HG03045 (cell line): ENCODE measurements around the gene EEF1AKMT1.
"Not testable (repeated sequence)": the region's sequence is repeated elsewhere in the genome, so short reads cannot be mapped to it uniquely, and the experiment has no call there.

ENCODE experiments used
- ATAC-seq: cut with Tn5 transposase; IDR thresholded peaks from one replicate; pipeline ENCODE4 v1.9.1; 2021; ENCODE audit warnings: mild to moderate bottlenecking, moderate library complexity; ENCODE audit not compliant: unreplicated experiment

The EEF1AKMT1 gene

DNA sequence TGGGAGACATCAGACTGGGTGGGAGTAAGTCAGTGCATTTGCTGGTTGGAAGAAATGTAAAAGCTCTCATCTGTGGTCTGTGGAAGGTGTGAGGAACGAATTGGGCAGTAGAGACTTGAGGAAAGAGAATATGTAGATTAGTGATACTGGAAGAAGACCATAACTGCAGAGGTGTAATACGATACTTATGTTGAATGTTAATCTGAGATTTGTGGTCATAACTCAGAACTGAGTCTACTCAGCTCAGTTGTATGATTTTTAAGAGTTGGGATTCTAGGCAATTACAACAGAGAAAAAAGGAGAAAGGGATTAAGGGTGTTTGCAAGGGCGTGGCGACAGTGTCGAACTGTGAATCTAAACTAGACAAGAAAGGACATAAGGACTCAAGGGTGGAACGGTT is 73.5 kb downstream of the EEF1AKMT1 start:
- ATAC-seq: no peak

DNA sequence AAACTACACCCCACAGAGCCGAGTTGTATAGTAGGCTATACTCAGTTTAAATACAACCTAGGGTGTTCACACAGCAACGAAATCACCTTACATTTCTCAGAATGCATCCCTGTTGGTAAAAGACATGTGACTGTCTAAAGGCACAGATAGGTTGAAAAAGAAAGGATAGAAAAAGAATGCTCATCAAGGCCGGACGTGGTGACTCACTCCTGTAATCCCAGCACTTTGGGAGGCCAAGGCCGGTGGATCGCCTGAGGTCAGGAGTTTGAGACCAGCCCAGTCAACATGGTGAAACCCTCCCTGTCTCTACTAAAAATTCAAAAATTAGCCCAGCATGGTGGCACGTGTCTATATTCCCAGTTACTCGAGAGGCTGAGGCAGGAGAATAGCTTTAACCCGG is 74.0 kb downstream of the EEF1AKMT1 start:
- no peak for ATAC-seq

DNA sequence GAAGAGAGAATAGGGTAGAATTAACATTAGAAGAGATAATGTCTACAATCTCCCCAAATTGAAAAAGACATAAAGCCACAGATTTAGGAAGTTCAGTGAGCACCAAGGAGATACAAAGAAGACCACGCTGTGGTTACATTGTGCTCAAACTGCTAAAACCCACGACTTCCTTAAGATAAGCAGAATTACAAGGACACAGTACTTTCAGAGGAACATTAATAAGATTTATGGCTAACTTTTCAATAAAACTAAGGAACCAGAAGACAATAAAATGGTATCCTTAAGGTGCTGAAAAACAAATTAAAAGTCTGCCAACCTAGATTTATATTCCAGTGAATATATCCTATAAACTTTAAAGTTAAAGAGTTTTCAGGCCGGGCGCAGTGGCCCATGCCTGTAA is 77.7 kb downstream of the EEF1AKMT1 start:
- no peak for ATAC-seq

DNA sequence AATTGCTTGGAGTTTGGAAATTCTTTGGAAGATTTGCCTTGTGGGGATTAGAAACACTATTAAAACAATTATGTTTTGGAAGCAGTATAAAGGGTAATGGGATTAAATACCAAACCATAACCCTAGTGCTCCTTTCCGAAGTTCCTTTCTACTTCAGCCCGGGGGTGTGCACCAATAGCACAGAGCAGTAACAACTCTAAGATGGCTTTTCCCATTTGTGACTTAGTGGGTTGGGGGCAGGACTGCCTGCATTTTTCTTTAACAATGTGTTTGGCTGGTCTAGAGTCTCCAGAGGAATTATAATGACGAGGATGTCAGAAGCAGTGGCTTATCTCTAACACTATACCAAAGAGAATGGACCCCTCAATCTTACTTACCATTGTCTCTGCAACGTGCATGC is 82.1 kb downstream of the EEF1AKMT1 start:
- ATAC-seq: no peak

DNA sequence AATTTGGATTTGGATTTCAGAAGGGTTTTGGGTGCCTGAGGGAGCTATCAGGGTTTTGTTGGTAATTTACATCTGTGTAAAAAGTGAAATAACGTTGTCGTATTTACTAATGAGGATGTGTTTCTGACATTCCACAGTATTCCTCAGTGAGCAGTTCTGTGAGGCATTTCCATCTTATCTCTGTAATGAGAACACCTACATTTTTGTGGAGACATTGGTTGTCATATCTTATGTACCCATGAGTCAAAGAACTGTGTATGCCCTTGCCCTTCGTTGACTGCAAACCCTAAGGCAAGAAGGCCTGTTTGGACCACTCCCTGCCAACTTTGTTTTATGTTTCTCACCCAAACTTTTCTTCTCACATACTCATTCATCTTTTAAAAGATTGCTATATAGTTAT is 84.5 kb downstream of the EEF1AKMT1 start:
- no peak for ATAC-seq

DNA sequence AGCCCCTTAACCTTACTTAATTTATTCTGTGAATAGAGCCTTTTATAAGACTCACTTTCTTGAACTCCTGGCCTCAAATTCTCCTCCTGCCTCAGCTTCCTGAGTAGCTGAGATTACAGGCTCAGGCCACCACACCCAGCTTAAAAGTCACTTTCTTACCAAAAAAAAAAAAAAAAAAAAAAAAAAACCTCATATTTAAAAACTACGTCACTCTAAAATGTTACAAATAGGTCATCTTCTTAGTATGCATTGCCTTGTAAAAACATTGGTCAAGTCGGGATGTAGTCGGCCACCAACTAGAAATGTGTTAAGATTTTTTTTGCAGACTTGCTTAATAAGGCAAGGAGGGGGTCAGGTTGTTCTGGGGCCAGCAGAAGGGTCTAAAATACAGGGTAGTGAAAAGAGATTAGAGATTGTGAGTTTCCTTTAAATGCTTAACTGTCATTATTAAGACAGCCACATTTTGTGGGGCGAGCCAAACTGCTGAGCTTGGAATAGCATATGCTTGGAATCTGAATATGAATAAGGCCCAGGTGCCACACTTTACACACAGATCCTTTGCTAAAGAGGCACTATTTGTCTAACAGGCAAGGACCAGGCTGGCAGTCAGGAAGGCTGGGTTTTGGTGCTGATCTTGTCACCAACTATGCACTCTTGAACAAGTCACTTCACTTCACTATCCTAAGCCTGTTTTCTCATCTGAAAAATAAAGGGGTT is 86.7 kb downstream of the EEF1AKMT1 start:
- no peak for ATAC-seq

DNA sequence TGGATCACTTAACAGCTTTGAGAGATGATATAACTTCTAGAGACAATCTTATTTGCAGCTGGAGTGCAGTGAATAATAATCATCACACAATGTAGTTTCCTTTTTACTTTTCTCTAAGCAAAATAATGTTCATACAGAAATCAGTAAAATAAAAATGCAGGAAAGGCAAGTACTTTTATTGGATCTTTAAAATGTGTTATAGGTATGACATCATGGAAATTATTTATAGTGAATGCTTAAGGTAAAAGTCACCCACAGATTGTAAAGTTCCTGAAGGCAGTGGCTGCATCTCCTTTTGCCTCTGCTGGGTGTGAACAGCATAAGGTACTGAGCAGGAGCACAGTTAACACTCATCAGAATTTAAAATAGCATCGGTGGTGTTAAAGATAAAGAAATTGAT is 87.6 kb downstream of the EEF1AKMT1 start:
- no peak for ATAC-seq

DNA sequence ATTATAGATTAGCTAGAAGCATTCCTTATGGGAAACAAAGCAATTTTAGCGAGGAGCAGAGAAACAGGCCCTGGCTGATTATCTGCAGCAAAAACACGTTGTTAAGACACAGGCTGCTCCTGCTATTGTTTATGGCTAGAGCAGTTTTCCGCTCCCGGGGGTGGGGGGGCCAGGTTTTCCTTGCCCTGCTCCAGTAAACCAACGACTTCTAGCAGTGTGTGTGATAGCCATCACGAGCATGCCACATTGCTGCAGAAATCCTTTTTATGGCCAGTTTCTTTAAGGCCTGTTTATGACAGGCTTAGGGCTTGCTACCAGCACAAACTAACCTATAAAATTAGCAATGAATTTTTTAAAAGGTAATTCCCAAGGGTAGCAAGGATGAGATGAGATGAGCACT is 88.7 kb downstream of the EEF1AKMT1 start:
- ATAC-seq: no peak

DNA sequence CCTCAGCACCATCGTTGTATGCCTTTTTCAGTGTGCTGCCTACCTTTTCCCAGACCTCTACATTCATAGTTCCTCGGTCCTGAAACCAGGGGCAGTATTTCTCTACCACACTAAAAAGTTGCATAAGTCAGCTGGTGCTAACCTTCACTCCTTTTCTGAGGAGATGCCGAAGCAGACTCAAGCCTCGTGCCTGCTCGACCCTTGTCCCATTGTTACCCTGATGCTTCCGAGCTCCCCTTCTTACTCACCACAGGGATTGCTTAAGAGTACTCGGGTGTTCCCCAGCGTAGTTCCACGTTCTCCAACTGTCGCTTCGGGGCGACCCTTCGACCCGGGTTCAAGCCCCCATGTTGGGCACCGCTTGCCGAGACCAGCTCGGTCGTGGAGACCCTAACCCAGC is 89.2 kb downstream of the EEF1AKMT1 start:
- no peak for ATAC-seq

DNA sequence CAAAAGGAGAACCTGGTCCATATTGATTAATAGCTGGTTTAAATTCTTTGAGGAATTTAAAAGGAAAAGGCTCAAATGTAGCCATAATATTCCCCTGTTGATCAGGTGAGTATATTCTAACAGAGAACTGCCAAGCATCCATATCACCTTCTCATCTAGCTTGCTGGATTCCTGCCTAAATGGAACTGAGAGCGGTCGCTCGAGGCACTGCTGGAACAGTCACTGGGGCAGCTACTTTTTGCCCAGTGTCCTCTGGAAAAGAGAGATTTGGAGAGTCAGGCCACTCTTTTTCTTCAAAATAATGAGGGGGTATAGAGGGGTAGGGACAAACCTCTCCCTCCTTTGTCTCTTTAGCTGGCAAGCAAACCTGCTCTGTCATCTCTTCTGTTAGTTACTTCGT is 89.7 kb downstream of the EEF1AKMT1 start:
- no peak for ATAC-seq

DNA sequence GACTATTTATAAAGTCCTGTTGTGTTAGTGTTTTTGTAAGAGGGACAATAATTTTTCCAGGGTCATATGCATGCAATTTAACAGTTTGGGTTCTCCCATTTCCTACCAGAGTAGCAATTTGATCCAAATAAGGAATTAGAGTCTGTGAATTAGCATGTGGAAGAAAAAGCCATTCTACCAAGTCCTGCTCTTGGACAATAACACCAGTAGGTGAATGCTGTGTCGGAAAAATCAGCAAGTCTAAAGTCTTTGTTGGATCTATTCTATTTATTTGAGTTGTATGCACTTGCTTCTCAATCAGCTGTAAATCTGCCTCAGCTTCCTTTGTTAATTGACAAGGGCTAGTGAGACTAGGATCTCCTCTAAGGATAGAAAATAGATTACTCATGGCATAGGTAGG is 91.7 kb downstream of the EEF1AKMT1 start:
- ATAC-seq: no peak

DNA sequence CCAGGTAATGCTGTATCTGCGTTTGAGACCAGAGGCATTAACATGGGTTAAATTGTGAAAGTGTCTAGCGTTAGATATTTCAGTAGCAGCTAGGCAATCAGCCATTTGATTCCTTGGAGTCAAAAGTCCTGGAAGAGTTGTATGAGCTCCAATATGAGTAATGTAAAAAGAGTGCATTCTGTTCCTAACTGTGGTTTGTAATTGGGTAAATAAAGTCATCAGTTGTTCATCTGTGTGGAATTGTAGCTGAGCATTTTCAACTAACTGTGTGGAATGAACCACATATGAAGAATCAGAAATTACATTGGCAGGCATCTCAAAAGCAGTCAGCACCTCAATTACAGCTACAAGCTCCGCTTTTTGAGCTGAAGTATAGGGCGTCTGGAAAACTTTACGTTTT is 92.3 kb downstream of the EEF1AKMT1 start:
- ATAC-seq: not testable (repeated sequence)

DNA sequence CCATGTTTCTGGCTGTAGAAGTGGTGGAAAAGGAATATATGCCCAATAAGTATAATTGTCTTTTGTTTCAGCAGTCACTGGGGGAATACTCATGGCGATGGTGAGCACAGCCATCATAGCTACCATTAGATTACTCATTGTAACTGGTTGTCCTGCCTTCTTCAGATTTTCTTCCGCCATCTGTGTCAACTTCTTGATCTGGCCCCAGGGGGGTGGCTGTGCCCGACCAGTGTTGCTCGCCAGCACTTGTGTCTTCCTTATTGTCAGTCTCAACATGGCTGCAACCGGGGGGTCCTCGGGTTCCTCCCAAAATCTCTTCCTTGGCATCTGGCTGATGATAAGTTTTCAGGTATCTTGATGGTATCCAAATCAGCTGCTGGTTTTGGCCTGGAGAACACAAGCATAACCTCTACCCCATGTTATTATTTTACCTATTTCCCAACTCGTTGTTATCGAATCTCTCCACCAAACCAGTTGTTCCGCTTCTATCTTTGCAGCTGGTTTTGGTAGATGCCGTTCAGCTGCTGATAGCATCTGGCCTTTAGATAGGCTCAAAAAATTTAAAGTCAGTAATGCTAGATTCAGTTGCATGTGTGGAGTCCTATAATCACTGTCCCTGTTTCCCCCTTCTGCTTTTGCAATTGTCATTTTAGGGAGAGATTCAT is 93.2 kb downstream of the EEF1AKMT1 start:
- ATAC-seq: no peak

DNA sequence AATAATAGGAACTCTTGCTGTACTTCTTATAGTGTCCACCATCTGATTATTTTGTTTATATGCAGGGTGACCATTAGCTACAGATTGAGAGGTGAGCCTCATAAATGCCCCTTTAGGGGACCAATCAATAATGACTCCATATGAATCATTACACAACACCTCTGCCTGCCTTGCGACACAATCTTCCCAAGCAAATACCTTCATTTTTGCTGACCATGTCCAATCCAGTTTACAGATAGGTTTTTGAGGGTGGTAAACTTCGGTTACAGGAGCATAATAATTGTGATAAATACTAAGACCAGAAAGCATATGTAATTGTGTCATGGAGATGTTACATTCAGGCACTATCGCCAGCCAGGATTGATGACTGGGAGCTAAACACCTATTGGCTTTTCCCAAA is 93.9 kb downstream of the EEF1AKMT1 start:
- ATAC-seq: no peak
